Fibroblast of villous mesenchyme (primary cell): ENCODE results near the gene KIF23. TPM values are rescaled to one million over a fixed set of nuclear protein-coding genes. Genes with fewer than 3 reads are reported as not detected.

Source experiments
- DNase-seq: peaks from one replicate; pipeline ENCODE4 v3.0.0-alpha.2; 2010; ENCODE audit warnings: low read depth
- H3K4me3 ChIP-seq: 2 replicates; pipeline ENCODE4 v1.5.1; 2011; ENCODE audit warnings: low read depth, mild to moderate bottlenecking, low read length
- total RNA-seq: library from RNA; depleted of rRNA; stranded (reverse); fragments of >200 nt; gene quantifications from 2 replicates; pipeline ENCODE4 v1.2.3, GENCODE V29; 2012
- TF ChIP-seq, protein P1 (sequence below): IDR thresholded peaks from 2 replicates; pipeline ENCODE4 v1.5.1; 2012; ENCODE audit warnings: low read depth, mild to moderate bottlenecking, low read length; ENCODE audit not compliant: insufficient read depth

Gene KIF23
- total RNA-seq, 1 donor, result 60.5 TPM

DNA sequence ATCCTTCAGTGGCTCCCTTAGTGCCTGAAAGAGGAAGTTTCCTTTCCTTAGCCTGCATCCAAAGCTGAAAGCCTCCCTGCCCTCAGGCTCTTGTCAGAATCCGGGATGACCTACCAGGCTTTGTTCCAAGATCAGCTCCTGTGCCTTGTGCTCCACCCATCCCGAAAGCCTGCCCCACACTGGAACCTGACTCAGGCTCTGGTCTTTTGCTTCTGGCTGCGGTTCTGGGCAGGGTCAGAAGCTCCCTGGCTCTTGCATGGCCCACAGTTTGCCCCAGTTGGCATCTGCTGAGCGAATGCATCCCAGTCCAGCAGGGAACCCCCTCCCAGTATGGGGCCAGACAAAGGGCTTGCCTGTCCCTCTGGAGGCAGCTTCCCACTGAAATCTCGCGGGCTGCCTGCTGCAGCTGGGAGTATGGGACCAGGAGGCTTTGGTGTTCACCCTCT, 25.9 kb upstream of the KIF23 start:
- TF ChIP-seq, protein P1, sequence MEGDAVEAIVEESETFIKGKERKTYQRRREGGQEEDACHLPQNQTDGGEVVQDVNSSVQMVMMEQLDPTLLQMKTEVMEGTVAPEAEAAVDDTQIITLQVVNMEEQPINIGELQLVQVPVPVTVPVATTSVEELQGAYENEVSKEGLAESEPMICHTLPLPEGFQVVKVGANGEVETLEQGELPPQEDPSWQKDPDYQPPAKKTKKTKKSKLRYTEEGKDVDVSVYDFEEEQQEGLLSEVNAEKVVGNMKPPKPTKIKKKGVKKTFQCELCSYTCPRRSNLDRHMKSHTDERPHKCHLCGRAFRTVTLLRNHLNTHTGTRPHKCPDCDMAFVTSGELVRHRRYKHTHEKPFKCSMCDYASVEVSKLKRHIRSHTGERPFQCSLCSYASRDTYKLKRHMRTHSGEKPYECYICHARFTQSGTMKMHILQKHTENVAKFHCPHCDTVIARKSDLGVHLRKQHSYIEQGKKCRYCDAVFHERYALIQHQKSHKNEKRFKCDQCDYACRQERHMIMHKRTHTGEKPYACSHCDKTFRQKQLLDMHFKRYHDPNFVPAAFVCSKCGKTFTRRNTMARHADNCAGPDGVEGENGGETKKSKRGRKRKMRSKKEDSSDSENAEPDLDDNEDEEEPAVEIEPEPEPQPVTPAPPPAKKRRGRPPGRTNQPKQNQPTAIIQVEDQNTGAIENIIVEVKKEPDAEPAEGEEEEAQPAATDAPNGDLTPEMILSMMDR, result no peak
- no peak overlapping the region for H3K4me3 ChIP-seq
- peak; percentile 32 for DNase-seq

DNA sequence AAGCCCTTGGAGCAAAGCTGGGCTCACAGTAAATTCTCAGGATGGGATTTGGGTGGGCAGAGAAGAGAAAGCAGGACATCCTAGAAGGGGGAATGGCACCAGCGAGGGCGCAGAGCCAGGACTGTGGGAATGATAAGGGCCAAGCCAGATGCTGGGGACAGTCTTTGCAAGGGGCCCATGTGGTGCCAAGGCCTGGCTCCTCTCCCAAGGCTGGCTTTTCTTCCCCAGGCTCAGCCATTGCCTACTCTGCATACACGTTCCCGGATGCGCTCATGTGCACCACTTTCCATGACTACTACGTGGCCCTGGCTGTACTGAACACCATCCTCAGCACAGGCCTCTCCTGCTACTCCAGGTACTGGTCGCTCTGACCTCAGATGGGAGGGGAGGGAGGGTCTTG, 24.7 kb upstream of the KIF23 start:
- H3K4me3 ChIP-seq, result no peak overlapping the region
- DNase-seq, result no peak
- TF ChIP-seq, protein P1, result no peak

DNA sequence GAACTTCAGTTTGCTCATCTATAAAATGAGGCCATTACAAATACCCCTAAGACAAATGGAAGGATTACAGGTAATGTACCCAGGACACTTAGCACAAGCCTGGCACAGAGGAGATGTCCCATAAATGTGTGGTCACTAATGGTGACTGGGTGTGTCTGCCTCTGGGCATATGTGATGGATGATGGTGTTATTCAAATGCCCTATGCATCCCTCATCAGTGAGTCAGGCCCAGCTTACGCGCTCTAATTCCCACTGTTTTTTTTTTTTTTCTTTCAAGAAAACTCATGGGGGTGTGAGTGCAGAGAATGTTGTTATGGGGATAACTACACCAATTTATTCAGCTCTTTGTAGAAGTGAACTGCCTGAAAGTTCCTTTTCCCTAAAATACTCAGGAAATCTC, 23.6 kb upstream of the KIF23 start:
- no peak overlapping the region for H3K4me3 ChIP-seq
- DNase-seq, result peak; percentile 39
- TF ChIP-seq, protein P1, result no peak

DNA sequence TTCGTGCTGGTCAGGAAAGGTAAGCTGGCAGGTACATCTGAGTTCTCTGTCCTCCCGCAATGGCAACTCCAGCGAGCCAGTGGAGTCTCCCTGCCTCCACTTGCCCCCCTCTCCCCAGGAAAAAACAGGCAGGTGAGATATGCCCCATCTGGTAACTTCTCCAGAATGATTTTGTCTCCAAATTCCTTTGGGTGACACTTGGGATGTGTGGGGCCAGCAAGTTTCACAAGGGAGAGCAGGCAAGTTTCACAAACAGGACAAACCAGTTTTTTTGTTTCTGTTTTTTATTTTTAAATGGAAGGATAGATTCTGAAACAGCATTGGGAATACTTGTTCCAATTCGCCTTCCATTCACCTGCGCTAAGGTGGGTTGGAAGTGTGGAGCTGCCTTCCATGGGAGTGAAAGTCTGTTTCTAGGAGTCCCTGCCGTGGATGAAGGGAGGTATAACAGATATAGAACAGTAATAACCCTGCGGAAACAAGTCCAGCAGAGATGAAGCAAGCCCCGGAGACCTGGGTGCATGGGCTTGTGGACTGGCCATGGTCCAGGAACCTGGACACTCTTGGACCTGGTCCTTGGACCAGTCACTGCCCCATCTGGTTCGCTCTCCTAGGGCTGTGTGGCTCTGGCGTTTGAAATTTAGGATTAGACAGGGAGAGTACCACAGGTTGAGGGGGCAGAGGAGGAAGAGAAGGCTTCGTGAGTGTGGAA, 22.9 kb upstream of the KIF23 start:
- no peak for DNase-seq
- no peak overlapping the region for H3K4me3 ChIP-seq
- TF ChIP-seq, protein P1, result no peak

DNA sequence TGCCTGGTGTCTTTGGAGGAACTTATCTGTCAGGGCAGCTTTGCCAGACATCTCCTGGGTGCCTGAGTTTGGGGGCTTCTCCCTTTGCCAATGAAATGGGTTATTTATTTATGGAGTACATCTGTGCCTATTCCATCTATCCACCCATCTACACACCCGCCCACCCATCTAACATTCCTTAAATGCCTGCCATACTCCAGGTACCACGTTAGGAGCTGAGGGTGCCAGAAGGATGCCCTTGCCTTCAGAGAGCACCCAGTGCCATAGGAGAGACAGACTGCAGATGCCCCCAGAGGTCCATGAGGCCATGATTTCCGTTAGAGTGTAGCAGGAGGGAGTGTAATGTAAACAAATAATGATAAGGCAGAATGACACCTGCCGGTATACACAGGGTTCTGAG, 21.8 kb upstream of the KIF23 start:
- H3K4me3 ChIP-seq, result no peak overlapping the region
- TF ChIP-seq, protein P1, result no peak
- DNase-seq, result no peak

DNA sequence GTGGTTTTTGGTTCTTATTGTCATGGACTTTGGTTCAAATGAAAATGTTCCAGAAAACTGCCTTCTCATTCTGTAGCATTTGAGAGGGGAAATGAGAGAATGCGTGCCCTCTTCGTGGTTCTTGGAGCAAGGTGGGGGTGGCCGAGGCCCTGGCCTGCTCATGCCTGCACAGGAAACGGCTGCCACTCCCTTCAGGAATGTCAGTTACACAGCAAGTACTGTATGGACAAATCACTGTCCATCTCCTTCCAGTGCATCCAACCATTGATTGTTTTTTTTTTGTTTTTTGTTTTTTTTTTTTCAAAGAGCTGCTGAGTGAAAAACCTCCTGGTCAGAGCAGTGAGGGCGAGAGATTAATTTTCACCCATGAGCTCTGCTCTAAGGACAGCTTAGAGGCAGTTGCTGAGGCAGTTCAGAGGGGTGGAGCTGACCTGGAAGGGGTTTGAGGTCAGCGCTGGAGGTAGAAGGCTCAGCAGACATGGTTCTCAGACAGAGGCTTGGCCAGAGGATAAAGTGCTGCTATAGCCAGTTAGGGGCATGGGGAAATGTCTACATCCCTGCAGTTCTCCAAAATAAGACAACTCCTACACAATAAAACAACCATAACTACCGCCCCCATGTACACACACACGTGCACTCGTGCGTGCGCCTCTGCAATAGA, 20.2 kb upstream of the KIF23 start:
- TF ChIP-seq, protein P1, result no peak
- no peak for DNase-seq

More for the DNA sequence above, 20.2 kb upstream of the KIF23 start:
- H3K4me3 ChIP-seq, result no peak overlapping the region
